ENCODE results near the gene TENM4.

- TF ChIP-seq CCDC6 (CRISPR knock-in tag; IDR thresholded peaks at IDR 0.05) = no peak
- TF ChIP-seq TFAP4 (IDR thresholded peaks at IDR 0.05; ENCODE audit: borderline replicate concordance, low read depth) = no peak
- TF ChIP-seq CTCF (CRISPR knock-in tag; IDR thresholded peaks at IDR 0.05) = no peak
- no peak for TF ChIP-seq RFX3 (CRISPR knock-in tag; IDR thresholded peaks at IDR 0.05)
- no peak for TF ChIP-seq POLR2A (IDR thresholded peaks at IDR 0.05; ENCODE audit: insufficient read depth in 1 of 2, low read depth in 2 of 2, low read length in 2 of 2)
- no peak for TF ChIP-seq PBX3 (CRISPR knock-in tag; IDR thresholded peaks at IDR 0.05; ENCODE audit: borderline replicate concordance)
- no peak for TF ChIP-seq SP1 (IDR thresholded peaks at IDR 0.05)
- TF ChIP-seq SP1 (CRISPR knock-in tag; IDR thresholded peaks at IDR 0.05) = no peak
- TF ChIP-seq ZUFSP (CRISPR knock-in tag; IDR thresholded peaks at IDR 0.05; ENCODE audit: borderline replicate concordance) = no peak
- no peak for TF ChIP-seq ZNF557 (CRISPR knock-in tag; IDR thresholded peaks at IDR 0.05)
- TF ChIP-seq SKI (IDR thresholded peaks at IDR 0.05; ENCODE audit: partially characterized antibody) = no peak
- no peak for TF ChIP-seq NFATC3 (CRISPR knock-in tag; IDR thresholded peaks at IDR 0.05)
- no peak for TF ChIP-seq ATF7 (IDR thresholded peaks at IDR 0.05)
- no peak for TF ChIP-seq ATF7 (CRISPR knock-in tag; IDR thresholded peaks at IDR 0.05)
- TF ChIP-seq NFRKB (IDR thresholded peaks at IDR 0.05) = no peak
- no peak for TF ChIP-seq ZNF652 (CRISPR knock-in tag; IDR thresholded peaks at IDR 0.05; ENCODE audit: borderline replicate concordance, low read depth)
These were observed 345.4 kb downstream of the TENM4 start for GRCh38 chr11:79095424-79095823.

Data from HepG2 (cell line).